CMK (cell line): ENCODE measurements around the gene TIE1.

Source experiments
- DNase-seq: peaks from one replicate; pipeline ENCODE4 v3.0.0-alpha.2; 2010; ENCODE audit warnings: low read depth

Gene TIE1

DNA sequence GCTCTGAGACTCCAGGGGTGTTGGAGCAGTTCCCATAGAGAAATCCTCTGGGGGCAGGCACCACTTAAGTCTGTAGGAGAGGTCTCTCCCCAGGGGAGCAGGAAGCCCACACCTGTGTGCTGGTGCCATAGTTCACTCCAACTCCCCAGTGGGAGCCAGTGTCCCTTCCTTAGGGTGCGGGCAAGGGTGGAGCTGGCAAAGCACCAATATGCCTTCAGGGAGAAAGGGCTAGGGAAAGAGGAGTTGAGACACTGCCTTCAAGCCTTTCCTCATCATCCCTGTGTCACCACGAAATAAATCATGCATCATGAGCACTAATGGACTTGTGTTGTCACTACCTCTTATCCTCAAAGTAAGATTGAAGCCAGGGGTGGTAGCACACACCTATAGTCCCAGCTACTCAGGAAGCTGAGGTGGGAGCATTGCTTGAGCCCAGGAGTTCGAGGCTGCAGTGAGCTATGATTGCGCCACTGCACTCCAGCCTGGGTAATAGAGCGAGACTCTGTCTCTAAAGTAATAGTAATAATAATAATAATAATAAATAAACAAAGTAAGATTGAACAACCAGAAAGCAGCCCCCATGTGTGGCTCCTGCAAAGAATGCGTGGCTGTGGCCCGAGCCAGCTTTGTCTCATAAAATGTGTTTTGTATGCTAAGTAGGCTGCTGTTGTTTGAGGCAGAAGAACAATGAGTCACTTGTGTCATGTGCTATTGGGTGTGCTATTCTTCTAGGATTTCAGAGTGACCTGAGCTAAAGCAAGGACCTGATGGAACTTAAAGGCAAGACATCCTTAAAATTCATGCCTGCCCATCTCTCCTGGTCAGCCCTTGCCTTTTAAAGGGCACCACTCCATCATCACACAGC, 6.7 kb upstream of the TIE1 start:
- no peak for DNase-seq

DNA sequence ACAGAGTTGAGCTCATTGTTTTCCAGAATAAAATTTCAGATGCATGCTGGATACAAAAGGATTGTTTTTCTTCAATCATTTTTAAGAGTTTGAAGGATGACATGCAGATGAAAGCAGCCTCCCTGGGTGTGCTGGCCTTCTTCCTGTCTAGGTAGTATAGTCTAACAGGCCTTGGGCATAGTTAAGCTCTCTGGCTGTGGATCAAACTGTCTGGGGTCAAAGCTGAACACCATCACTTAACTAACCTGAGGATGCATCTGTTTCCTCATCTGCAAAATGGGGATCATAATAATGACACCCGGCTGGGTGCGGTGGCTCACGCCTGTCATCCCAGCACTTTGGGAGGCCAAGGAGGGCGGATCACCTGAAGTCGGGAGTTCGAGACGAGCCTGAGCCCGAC, 6.0 kb upstream of the TIE1 start:
- DNase-seq = no peak

DNA sequence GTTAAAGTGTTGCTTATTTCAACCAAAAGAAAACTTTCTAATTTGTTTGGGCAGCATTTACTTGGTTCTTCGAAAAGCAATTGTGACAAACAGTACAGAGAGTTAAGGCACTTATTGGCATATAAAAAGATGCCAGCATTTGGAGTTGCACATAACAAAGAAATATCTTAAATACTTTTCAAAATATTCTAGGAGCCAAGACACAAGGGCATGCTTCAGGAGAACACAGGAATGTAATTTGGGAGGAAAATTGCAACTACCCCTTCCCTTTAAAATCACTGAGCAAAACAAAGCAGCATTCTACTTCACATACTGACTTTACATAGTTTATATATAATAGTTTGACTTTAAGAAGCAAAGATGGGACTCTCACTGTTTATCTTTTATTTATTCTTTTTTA, 4.6 kb upstream of the TIE1 start:
- DNase-seq = no peak

DNA sequence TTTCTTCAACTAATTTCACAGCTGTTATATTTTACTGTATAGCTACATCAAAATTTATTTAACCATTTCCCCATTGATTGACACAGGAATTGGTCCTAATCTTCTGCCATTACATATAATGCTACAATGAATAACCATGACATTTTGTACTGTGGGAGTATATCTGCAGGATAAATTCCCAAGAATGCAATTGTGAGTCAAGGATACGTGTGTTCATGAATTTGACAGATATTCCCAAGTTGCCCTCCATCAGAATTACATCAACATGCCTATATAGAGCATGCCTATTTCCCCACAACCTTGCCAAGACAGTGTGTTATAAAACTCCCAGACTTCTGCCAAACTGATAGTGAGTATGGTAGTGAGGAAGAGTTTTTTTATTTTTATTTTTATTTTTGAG, 2.7 kb upstream of the TIE1 start:
- DNase-seq = no peak

DNA sequence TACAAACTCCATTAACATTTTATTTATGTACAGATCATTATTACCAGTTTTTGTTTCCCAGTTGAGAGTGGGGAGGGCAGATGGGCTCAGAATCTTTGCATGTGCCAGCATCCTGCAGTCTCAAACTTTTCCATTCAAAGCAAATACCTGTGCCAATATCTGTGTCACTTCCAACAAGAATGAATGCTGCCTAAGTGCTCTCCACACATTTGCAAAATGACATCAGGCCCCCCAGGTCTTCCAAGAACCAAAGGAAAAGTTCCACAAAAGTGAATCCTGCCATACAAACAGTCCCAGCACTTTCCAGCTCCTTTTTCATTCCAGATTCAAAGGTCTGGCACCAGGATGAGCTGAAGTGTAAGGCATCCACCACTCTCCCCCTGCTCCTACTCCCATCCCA, 1.7 kb upstream of the TIE1 start:
- DNase-seq = no peak

DNA sequence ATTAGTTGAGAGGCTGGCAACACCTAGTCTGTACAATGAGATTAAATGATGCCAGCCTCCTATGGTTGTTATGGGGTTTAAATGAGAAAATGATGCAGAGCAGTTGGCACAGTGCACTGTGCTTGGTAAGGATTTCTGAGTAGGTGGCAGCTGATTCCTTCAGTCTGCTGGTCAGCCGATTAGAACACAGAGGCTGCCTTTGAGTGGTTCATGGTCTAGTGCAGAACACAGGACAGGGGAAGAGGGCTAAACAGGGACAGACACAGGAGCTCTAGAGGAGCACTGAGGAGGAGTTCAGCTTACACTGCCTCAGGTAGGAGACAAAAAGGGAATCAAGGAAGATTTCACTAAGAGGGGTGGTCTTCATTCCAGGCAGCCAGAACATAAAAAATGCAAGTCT, 1.4 kb downstream of the TIE1 start:
- DNase-seq = no peak

DNA sequence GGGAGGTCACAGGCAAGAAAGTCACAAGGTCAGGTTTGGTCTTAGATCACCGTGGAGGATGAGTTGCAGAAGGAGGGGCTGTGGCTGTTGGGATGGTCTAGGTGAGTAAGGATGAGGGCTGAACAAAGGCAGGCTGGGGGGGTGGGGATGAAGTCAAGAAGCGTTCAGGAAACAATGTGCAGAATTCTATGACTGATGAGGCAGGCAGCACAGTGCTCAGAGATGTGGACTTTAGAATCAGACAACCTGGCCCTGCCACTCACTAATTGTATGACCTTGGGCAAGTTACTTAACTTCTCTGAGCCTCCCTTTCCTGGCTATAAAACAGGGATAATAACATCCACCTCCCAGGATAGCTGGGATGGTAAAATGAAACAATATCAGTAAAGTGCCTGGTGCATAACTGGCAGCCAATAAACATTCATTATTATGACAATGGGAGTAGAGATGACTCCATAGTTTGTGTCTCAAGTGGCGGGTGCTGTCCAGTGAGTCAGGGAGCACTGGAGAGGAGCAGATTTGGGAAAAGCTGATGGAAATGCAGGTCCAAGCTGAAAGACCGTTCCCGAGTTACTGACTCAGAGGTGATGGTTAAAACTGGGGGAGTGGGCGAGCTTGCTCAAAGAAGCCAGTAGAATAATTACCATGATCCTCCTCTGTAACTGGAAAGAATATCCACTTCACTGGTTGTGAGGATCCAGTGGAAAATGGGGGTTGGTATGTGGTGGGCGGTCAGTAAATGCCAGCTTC, 2.1 kb downstream of the TIE1 start:
- DNase-seq = no peak

DNA sequence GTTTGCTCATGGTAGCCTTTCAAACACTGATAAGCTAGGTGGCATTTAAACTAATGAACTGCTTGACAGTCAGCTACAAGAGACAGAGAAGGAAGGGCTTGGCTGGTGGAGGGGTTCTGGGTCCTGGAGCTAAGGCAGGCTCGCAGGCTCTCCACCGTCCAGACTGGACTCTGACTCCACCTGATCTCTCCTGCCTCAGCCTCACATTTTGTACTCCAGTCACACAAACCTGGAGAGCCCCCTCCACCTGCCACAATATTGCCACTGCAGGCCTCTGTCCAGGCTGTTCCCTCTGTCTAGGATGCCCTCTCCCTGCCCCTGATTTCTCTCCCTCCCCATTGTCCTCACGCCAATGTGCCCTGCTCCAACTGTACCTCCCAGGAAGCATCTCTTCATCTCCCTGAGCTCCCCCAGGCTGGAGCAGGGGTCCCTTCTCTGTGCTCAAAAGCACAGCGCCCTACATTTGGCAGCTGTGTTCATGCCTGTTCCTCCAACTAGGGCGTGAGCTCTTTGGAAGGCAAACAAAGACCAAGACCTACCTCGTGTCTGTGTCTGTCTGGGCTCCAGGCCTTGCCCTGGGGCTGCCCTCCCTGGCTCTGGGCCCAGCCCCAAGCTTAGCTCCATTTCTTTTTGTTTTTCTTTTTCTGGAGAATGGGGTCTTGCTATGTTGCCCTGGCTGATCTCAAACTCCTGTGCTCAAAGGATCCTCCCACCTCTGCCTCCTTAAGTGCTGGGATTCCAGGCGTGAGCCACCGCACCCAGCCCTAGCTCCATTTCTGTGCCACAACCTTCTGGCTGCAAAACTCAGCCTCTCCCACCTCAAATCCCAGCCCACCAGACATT, 2.9 kb downstream of the TIE1 start:
- DNase-seq = no peak

DNA sequence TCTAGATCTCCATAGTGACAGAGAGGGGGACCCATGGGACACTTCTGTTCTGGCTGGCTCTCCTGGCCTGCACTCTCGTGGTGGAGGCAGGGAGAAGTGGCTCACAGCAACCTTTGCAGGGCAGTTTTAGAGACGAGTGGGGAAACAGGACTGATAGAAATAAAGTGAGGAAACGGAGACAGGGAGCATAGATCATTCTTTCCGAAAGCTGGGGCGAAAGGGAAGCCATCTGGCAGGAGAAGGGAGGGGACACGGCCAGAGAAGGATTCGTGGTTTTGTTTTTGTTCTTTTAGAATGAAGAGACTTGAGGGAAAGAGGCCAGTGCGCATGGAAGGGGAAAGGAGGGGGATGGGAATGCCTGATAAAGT, 3.5 kb downstream of the TIE1 start:
- no peak for DNase-seq

DNA sequence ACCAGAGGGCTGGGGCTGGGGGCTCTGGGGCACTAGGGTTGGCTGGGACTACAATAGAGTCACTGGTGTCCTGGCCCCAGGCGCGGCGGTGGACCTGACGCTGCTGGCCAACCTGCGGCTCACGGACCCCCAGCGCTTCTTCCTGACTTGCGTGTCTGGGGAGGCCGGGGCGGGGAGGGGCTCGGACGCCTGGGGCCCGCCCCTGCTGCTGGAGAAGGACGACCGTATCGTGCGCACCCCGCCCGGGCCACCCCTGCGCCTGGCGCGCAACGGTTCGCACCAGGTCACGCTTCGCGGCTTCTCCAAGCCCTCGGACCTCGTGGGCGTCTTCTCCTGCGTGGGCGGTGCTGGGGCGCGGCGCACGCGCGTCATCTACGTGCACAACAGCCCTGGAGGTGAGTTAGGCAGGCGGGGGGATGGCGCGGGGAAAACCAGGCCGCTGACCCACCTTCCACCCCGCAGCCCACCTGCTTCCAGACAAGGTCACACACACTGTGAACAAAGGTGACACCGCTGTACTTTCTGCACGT, 4.1 kb downstream of the TIE1 start:
- DNase-seq = no peak

DNA sequence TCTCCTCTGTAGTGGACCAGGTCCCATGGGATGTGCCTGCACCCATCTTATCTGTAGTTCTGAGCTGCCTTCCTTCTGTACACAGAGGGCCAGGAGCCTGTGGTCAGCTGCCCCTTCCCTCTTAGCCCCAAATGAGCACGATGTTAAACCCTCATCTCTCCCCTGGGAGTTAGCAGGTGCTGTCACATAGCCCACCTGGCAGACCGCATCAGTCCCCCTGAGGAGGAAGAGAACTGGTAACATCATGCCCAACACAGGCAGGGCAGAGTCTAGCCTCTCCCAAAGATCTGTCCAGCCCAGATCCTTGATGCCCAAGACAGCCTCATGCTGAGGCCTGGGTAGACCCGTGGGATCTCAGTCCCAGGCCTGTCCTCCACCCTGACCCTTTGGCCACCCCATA, 4.7 kb downstream of the TIE1 start:
- DNase-seq = no peak

DNA sequence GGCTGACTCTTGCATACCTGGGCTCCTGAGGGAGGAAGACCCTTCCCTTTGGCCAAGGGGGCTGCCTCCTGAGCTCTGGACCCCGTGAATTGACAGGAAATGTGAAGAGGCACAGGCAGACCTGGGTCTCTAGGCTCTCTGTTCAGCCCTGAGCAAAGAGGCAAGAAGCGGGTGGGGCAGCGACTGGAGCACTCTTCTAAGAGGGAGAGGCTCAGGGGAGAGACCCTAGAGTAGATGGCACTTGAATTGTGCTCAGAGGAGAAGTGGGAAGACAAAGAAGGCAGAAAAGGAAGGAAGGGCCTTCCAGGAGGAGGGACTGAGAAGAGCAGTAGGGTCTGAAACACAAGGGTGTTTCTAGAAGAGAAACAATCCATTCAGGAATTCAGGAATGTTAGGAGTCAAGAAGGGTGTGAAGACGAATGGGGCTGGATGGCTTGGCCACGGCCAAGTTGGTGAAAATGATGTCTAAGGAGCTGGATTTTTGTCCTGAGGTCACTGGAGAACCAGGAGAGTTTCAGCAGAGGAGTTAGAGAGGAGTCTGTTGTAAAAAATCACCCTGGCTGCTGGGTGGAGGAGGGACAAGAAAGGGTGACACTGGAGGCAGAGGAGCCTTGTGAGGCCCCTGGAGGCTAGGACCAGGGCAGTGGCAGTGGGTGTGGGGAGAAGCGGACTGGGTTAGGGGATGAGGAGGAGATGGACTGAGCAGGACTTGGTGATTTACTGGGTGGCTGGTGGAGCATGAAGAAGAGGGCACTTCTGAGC, 5.3 kb downstream of the TIE1 start:
- DNase-seq = no peak

DNA sequence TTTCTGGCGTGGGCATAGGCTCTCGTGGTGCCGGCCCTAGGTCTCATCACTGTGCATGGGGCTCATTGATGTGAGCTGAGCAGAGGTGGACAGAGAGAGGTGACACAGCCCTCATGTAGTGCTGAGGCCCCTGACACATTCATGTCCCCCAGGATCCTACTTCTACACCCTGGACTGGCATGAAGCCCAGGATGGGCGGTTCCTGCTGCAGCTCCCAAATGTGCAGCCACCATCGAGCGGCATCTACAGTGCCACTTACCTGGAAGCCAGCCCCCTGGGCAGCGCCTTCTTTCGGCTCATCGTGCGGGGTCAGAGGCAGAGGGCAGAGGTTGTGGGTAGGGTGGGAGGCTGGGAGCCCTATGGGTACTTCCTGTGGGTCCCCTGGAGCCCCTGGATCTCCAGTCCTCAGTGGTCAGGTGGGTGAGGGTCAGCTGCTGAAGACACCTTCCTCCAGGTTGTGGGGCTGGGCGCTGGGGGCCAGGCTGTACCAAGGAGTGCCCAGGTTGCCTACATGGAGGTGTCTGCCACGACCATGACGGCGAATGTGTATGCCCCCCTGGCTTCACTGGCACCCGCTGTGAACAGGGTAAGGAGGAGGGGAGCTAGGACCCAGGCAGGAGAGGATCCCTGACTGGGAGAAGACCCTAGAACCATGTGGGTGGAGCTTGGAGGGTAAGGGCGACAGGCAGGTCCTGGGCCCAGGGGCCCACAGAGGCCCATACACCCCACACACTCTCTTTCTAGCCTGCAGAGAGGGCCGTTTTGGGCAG, 6.1 kb downstream of the TIE1 start:
- no peak for DNase-seq

DNA sequence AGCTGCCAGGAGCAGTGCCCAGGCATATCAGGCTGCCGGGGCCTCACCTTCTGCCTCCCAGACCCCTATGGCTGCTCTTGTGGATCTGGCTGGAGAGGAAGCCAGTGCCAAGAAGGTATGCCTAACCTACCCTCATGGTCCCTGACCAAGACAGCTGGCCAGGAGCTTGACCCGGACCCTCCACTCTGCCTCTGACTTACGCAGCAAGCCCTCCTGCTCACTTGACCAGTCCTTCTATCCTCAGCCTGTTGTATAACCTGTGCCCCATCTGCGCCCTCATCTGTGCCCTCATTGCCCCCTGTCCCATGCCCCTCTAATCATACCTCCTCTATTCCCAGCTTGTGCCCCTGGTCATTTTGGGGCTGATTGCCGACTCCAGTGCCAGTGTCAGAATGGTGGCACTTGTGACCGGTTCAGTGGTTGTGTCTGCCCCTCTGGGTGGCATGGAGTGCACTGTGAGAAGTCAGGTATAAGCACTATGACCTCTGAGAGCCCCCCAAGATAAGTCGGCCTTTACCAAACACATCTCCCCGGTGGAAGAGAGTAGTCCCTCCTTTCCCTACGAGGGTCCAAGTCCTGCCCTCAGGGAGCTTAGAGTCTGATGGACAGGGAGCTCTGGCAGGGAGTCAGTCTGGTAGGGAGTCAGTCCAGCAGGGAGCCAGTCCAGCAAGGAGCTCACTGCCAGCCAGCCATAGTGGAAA, 6.8 kb downstream of the TIE1 start:
- no peak for DNase-seq

DNA sequence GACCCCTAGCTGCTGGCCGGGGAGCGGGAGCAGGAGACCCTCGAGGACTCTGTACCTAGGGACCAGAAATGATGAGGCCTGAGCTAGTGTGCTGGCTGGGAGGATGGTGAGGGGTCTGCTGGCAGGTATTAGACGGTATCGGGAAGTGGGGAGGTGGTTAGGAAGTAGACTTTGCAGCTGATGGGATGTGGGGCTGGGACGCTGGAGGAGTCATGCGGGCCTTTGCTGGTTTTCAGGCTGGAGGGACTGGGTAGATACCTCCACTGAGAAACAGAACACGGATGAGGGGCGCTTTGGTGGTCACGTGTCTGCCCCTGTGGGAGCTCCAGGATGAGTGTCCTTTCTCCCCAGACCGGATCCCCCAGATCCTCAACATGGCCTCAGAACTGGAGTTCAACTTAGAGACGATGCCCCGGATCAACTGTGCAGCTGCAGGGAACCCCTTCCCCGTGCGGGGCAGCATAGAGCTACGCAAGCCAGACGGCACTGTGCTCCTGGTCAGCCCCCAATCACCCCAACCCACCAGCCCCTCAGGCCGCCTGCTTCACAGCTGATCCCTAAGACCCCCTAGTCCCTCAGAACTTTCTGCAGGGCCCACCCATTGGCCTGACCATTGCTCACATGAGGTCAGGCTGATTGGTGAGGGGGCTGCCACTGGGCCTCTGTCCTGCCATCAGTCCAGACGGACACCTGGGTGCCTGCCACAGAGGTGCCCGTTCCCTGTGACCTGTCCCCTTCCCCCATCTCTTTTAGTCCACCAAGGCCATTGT, 8.0 kb downstream of the TIE1 start:
- no peak for DNase-seq

DNA sequence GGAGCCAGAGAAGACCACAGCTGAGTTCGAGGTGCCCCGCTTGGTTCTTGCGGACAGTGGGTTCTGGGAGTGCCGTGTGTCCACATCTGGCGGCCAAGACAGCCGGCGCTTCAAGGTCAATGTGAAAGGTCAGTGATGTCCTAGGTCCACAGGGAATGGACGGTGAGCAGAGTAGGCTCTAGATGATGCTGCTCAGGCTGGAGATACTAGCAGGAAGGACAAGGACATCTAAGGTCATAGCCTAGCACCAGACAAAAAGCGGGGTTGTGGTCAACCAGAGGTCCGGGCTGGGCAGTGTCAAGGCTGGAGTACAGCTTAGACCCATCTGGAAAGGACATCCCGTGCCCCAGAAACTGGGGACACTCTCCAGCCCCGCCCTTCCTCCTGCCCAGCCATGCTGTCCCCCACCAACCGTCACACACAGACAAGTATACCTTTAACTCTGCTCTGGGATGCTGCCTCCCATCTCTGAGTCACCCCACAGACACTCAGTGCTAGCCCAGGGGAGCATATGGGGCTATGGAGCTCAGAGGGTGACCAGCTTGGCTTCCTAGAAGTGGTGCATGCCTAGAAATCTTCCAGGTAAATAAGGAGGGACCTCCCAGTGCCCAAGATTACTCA, 8.7 kb downstream of the TIE1 start:
- no peak for DNase-seq

DNA sequence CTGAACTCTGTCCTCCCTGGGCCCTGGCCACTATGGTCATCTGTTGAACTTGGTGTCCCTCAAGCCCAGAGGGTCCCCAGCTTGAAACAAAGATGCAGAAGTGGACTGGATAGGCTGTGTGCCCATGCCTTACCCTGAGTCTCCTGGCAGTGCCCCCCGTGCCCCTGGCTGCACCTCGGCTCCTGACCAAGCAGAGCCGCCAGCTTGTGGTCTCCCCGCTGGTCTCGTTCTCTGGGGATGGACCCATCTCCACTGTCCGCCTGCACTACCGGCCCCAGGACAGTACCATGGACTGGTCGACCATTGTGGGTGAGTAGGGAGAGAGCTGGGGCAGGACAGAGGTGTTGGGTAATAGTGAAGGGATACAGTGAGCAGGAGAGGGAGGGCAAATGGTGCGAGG, 10.7 kb downstream of the TIE1 start:
- no peak for DNase-seq

DNA sequence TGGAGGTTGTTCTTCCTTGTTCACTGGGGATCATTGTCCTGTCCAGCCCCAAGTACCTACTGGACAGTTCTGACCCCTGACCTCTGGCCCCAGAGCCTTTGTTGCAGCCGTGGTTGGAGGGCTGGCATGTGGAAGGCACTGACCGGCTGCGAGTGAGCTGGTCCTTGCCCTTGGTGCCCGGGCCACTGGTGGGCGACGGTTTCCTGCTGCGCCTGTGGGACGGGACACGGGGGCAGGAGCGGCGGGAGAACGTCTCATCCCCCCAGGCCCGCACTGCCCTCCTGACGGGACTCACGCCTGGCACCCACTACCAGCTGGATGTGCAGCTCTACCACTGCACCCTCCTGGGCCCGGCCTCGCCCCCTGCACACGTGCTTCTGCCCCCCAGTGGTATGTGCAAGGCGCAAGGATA, 11.4 kb downstream of the TIE1 start:
- no peak for DNase-seq
